Trophoblast cell (in vitro differentiated cells and primary cell): Measurements from ENCODE around the gene PTPRN2.

Source experiments
- DNase-seq, 2 donors: peaks; one replicate each; pipeline ENCODE4 v3.0.0-alpha.2; 2016
- H2AFZ ChIP-seq: 2 replicates; pipeline ENCODE4 v1.6.1; 2013; ENCODE audit warnings: low read length, moderate library complexity, mild to moderate bottlenecking; ENCODE audit not compliant: insufficient read depth, poor library complexity
- H2AK5ac ChIP-seq: 2 replicates; pipeline ENCODE4 v1.6.1; 2013; ENCODE audit warnings: mild to moderate bottlenecking, low read length
- H2BK120ac ChIP-seq: 2 replicates; pipeline ENCODE4 v1.6.1; 2013; ENCODE audit warnings: low read length, mild to moderate bottlenecking, moderate library complexity; ENCODE audit not compliant: insufficient read depth, poor library complexity
- H2BK12ac ChIP-seq: 2 replicates; pipeline ENCODE4 v1.6.1; 2013; ENCODE audit warnings: mild to moderate bottlenecking, low read length, moderate library complexity
- H2BK5ac ChIP-seq: 2 replicates; pipeline ENCODE4 v1.6.1; 2013; ENCODE audit warnings: low read length, low read depth, moderate library complexity, mild to moderate bottlenecking; ENCODE audit not compliant: poor library complexity
- H3K14ac ChIP-seq: 2 replicates; pipeline ENCODE4 v1.6.1; 2013; ENCODE audit warnings: mild to moderate bottlenecking, low read length
- H3K18ac ChIP-seq: 2 replicates; pipeline ENCODE4 v1.6.1; 2013; ENCODE audit warnings: mild to moderate bottlenecking, low read length
- H3K23ac ChIP-seq: 2 replicates; pipeline ENCODE4 v1.6.1; 2013; ENCODE audit warnings: low read length
- H3K27ac ChIP-seq: 2 replicates; pipeline ENCODE4 v1.5.1; 2013; ENCODE audit warnings: low read depth, mild to moderate bottlenecking, inconsistent platforms, low read length, moderate library complexity
- H3K27me3 ChIP-seq: 2 replicates; pipeline ENCODE4 v1.6.1; 2013; ENCODE audit warnings: inconsistent platforms, mild to moderate bottlenecking, low read length, moderate library complexity; ENCODE audit not compliant: insufficient read depth
- H3K36me3 ChIP-seq, 2 experiments: 1 replicate in 1 of 2; 2 replicates in 1 of 2; pipeline ENCODE4 v1.6.1; 2013; ENCODE audit warnings: low read length in 2 of 2, mild to moderate bottlenecking in 2 of 2, moderate library complexity in 1 of 2; ENCODE audit not compliant: insufficient read depth in 2 of 2, control insufficient read depth in 1 of 2
- H3K4ac ChIP-seq: 2 replicates; pipeline ENCODE4 v1.6.1; 2013; ENCODE audit warnings: low read depth, mild to moderate bottlenecking, low read length, moderate library complexity
- H3K4me1 ChIP-seq, 2 experiments: 1 replicate in 1 of 2; 2 replicates in 1 of 2; pipeline ENCODE4 v1.6.1; 2013; ENCODE audit warnings: low read length in 2 of 2, mild to moderate bottlenecking in 2 of 2, moderate library complexity in 1 of 2; ENCODE audit not compliant: insufficient read depth in 2 of 2, control insufficient read depth in 1 of 2
- H3K4me2 ChIP-seq: 2 replicates; pipeline ENCODE4 v1.6.1; 2013; ENCODE audit warnings: inconsistent platforms, mild to moderate bottlenecking, low read length, moderate library complexity
- H3K4me3 ChIP-seq: 2 replicates; pipeline ENCODE4 v1.5.1; 2013; ENCODE audit warnings: mild to moderate bottlenecking, low read depth, low read length, inconsistent platforms
- H3K79me1 ChIP-seq: one replicate; pipeline ENCODE4 v1.6.1; 2013; ENCODE audit warnings: low read length
- H3K79me2 ChIP-seq: 2 replicates; pipeline ENCODE4 v1.6.1; 2013; ENCODE audit warnings: low read length, mild to moderate bottlenecking; ENCODE audit not compliant: control insufficient read depth, insufficient read depth, poor library complexity
- H3K9ac ChIP-seq: 2 replicates; pipeline ENCODE4 v1.6.1; 2013; ENCODE audit warnings: mild to moderate bottlenecking, low read length
- H3K9me3 ChIP-seq: 2 replicates; pipeline ENCODE4 v1.6.1; 2013; ENCODE audit warnings: low read depth, mild to moderate bottlenecking, control low read depth, inconsistent platforms, low read length; ENCODE audit not compliant: insufficient read depth
- H4K12ac ChIP-seq: 2 replicates; pipeline ENCODE4 v1.6.1; 2013; ENCODE audit warnings: low read depth, mild to moderate bottlenecking, low read length, moderate library complexity
- H4K8ac ChIP-seq: 2 replicates; pipeline ENCODE4 v1.6.1; 2013; ENCODE audit warnings: low read depth, mild to moderate bottlenecking, low read length, moderate library complexity
- H4K91ac ChIP-seq: one replicate; pipeline ENCODE4 v1.6.1; 2013; ENCODE audit warnings: low read depth, mild to moderate bottlenecking, low read length, moderate library complexity
- WGBS: extraction: QIAGEN DNeasy Blood & Tissue Kit; methylation state at CpG from one replicate; pipeline ENCODE4 v1.1.7; 2013; ENCODE audit warnings: missing lambda C conversion rate; ENCODE audit not compliant: insufficient read length, insufficient coverage; ENCODE audit errors: extremely low coverage; 5-methylcytosine and 5-hydroxymethylcytosine counted together

Gene PTPRN2

GRCh38 chr7:157627646-157628045 is 960.0 kb downstream of the PTPRN2 start:
- no CpG with 5 or more reads among the region's 8 CpGs for WGBS

GRCh38 chr7:157627033-157627432 is 960.6 kb downstream of the PTPRN2 start:
- no peaks in the 10 kb centered on the region for H3K4me1 ChIP-seq
- no peaks in the 10 kb centered on the region for H3K27me3 ChIP-seq
- H3K4me2 ChIP-seq = no peak overlapping the region
- H3K36me3 ChIP-seq = no peaks in the 10 kb centered on the region
- no peak overlapping the region for H4K91ac ChIP-seq
- no peak for DNase-seq
- no peak overlapping the region for H3K18ac ChIP-seq
- H2AFZ ChIP-seq = no peak overlapping the region
- H2BK12ac ChIP-seq = no peak overlapping the region
- H3K27ac ChIP-seq = no peak overlapping the region
- no peak overlapping the region for H2AK5ac ChIP-seq
- no peaks in the 10 kb centered on the region for H3K79me1 ChIP-seq
- no peaks in the 10 kb centered on the region for H3K79me2 ChIP-seq
- H4K12ac ChIP-seq = no peak overlapping the region
- no peaks in the 10 kb centered on the region for H3K9me3 ChIP-seq
- H3K4me3 ChIP-seq = no peak overlapping the region
- no peak overlapping the region for H2BK5ac ChIP-seq
- H3K4ac ChIP-seq = no peak overlapping the region
- no peak overlapping the region for H3K9ac ChIP-seq
- no peak overlapping the region for H4K8ac ChIP-seq
- no peak overlapping the region for H2BK120ac ChIP-seq
- H3K23ac ChIP-seq = no peak overlapping the region
- WGBS = no CpG with 5 or more reads among the region's 8 CpGs
- H3K14ac ChIP-seq = no peak overlapping the region

More at GRCh38 chr7:157627646-157628045, 960.0 kb downstream of the PTPRN2 start:
- no peak for DNase-seq
- H3K4me3 ChIP-seq = no peak overlapping the region
- no peak overlapping the region for H3K27ac ChIP-seq
- no peak overlapping the region for H4K12ac ChIP-seq
- H2BK5ac ChIP-seq = no peak overlapping the region
- no peaks in the 10 kb centered on the region for H3K79me2 ChIP-seq
- no peak overlapping the region for H4K8ac ChIP-seq
- no peaks in the 10 kb centered on the region for H3K36me3 ChIP-seq
- H3K18ac ChIP-seq = no peak overlapping the region
- no peak overlapping the region for H3K4me2 ChIP-seq
- no peaks in the 10 kb centered on the region for H3K4me1 ChIP-seq
- no peak overlapping the region for H2AK5ac ChIP-seq
- H4K91ac ChIP-seq = no peak overlapping the region
- no peak overlapping the region for H2BK120ac ChIP-seq
- no peak overlapping the region for H3K23ac ChIP-seq
- no peaks in the 10 kb centered on the region for H3K79me1 ChIP-seq
- no peak overlapping the region for H3K4ac ChIP-seq
- H3K9ac ChIP-seq = no peak overlapping the region
- no peak overlapping the region for H3K14ac ChIP-seq
- H3K27me3 ChIP-seq = no peaks in the 10 kb centered on the region
- H2AFZ ChIP-seq = no peak overlapping the region
- no peaks in the 10 kb centered on the region for H3K9me3 ChIP-seq
- H2BK12ac ChIP-seq = no peak overlapping the region

GRCh38 chr7:157625973-157626742 is 961.5 kb downstream of the PTPRN2 start:
- Histone ChIP-seq H2BK12ac (no peak overlapping the region), H2BK120ac (no peak overlapping the region), H4K8ac (no peak overlapping the region), H3K4ac (no peak overlapping the region), H2AFZ (no peak overlapping the region), H4K91ac (no peak overlapping the region), H4K12ac (no peak overlapping the region), H3K14ac (no peak overlapping the region), H3K27ac (no peak overlapping the region), H2BK5ac (no peak overlapping the region), H3K4me3 (no peak overlapping the region), H3K79me1 (no peaks in the 10 kb centered on the region), H3K9me3 (no peaks in the 10 kb centered on the region), H3K27me3 (no peaks in the 10 kb centered on the region), H3K9ac (no peak overlapping the region), H2AK5ac (no peak overlapping the region), H3K23ac (no peak overlapping the region), H3K79me2 (no peaks in the 10 kb centered on the region), H3K18ac (no peak overlapping the region), H3K4me2 (no peak overlapping the region), H3K36me3 (no peaks in the 10 kb centered on the region), H3K4me1 (peaks cover 0 to 2% of the 10 kb centered on the region in 2 experiments)
- WGBS = 100% methylated on average over 1 of the region's 11 CpGs
- DNase-seq = no peak

- Histone ChIP-seq H3K4me2 (no peak overlapping the region), H3K9me3 (no peaks in the 10 kb centered on the region), H3K4me1 (peaks cover 2 to 4% of the 10 kb centered on the region in 2 experiments), H2AK5ac (no peak overlapping the region), H2BK5ac (no peak overlapping the region), H3K36me3 (no peaks in the 10 kb centered on the region), H4K12ac (no peak overlapping the region), H3K27ac (no peak overlapping the region), H3K14ac (no peak overlapping the region), H3K23ac (no peak overlapping the region), H4K8ac (no peak overlapping the region), H3K79me1 (no peaks in the 10 kb centered on the region), H3K4me3 (no peak overlapping the region), H3K4ac (no peak overlapping the region), H3K9ac (no peak overlapping the region), H3K27me3 (no peaks in the 10 kb centered on the region), H4K91ac (no peak overlapping the region), H3K79me2 (no peaks in the 10 kb centered on the region), H2BK120ac (no peak overlapping the region), H2BK12ac (no peak overlapping the region), H2AFZ (no peak overlapping the region), H3K18ac (no peak overlapping the region)
- no CpG with 5 or more reads among the region's 7 CpGs for WGBS
- DNase-seq = no peak
Measured at GRCh38 chr7:157623556-157623955, 964.1 kb downstream of the PTPRN2 start.
